ES-I3 (cell line): ENCODE results near the gene ITGB7.

Experiments used
- H3K36me3 ChIP-seq: 2 replicates; pipeline ENCODE4 v1.6.1; 2013; ENCODE audit warnings: mild to moderate bottlenecking, low read length, control low read depth, moderate library complexity; ENCODE audit not compliant: insufficient read depth
- H3K4me1 ChIP-seq: 2 replicates; pipeline ENCODE4 v1.6.1; 2013; ENCODE audit warnings: mild to moderate bottlenecking, control low read depth, low read length; ENCODE audit not compliant: insufficient read depth
- H3K9ac ChIP-seq: 2 replicates; pipeline ENCODE4 v1.6.1; 2013; ENCODE audit warnings: low read depth, mild to moderate bottlenecking, low read length, moderate library complexity
- H3K9me3 ChIP-seq: 2 replicates; pipeline ENCODE4 v1.6.1; 2013; ENCODE audit warnings: mild to moderate bottlenecking, low read length, moderate library complexity; ENCODE audit not compliant: control insufficient read depth, insufficient read depth

The ITGB7 gene, protein sequence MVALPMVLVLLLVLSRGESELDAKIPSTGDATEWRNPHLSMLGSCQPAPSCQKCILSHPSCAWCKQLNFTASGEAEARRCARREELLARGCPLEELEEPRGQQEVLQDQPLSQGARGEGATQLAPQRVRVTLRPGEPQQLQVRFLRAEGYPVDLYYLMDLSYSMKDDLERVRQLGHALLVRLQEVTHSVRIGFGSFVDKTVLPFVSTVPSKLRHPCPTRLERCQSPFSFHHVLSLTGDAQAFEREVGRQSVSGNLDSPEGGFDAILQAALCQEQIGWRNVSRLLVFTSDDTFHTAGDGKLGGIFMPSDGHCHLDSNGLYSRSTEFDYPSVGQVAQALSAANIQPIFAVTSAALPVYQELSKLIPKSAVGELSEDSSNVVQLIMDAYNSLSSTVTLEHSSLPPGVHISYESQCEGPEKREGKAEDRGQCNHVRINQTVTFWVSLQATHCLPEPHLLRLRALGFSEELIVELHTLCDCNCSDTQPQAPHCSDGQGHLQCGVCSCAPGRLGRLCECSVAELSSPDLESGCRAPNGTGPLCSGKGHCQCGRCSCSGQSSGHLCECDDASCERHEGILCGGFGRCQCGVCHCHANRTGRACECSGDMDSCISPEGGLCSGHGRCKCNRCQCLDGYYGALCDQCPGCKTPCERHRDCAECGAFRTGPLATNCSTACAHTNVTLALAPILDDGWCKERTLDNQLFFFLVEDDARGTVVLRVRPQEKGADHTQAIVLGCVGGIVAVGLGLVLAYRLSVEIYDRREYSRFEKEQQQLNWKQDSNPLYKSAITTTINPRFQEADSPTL

DNA sequence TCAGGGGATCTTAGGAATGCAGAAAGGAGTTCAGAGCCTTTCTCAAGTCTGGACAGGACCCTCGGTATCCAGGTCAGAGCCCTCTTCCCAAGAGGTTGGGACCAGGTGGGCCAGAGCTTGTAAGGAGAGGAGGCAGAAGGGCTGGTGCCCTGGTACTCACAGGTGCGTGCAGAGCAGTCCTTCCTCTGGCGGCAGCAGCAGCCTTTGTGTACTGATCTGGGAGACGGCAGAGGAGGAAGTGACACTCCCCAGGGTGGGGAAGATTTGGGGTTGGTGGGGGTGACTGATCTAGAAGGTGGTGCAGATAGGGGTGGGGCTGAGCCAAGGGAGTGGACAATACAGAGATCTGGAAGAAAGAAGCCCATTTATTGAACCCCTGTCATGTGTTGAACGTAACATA is at the start of gene ITGB7:
Gene ITGB7 (minus strand): TSS at position 210 of the 400 bp plus-strand sequence. CDS start 6,808 bp downstream, outside the sequence.
- Histone ChIP-seq H3K9ac (no peak within 1 kb of the TSS), H3K9me3 (no peaks in the 10 kb centered on the region), H3K36me3 (no peaks in the 10 kb centered on the region), H3K4me1 (no peaks in the 10 kb centered on the region)

DNA sequence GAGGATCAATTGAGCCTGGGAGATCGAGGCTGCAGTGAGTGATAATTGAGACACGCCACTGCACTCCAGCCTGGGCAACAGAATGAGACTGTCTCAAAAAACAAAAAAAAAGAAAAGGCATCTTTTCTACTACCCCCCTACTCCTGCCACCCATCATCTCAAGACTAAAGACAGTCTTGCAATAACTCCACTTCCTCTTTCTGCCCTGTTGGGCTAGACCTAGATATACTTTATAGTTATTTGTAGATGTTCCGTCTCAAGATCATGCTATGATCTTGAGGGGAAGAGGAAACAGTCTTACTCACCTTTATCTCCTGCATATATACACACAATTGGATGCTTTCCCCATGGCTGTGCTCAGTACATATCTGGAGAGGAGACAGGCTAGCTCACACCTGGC is 48.9 kb upstream of the ITGB7 start:
- Histone ChIP-seq H3K9me3 (no peaks in the 10 kb centered on the region), H3K36me3 (no peaks in the 10 kb centered on the region), H3K4me1 (peaks cover 9% of the 10 kb centered on the region; the same call in 1 of the 2 replicates), H3K9ac (no peak overlapping the region)

DNA sequence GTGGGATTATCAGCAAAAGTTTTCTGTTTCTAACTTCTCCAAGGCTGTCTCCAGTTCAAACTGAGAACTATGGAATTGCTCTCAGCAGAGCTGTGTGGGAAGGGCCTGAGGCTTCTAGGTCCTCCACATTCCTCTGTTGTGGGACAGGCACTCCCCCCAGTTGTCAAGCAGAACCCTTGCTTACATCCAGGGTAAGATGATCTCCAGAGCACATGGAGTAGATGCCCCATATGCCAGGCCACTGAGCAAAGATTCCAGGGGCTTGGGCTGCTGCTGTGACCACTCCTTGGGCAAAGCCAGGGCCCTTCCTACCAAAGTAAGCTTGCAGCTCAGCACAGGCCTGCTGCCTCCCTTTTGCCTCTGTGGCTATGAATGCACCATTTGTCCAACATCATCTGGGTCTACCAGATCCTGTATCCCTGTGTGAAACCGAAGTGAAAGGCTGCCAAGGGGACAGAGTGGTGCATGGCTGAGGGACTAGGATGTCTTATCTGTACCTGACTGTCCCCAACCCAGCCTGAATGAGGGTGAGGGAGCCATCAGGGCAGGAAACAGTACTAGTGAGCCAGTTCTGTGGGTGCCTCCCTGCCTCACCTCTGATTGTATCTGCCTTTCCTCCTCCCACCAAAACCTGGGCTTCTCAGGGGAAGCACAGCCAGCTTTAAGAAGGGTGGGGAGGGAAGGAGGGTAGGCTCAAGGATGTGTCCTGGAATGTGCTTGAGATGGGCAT is 47.9 kb upstream of the ITGB7 start:
- Histone ChIP-seq H3K4me1 (peaks cover 10% of the 10 kb centered on the region; the same call in 1 of the 2 replicates), H3K9me3 (no peaks in the 10 kb centered on the region), H3K9ac (no peak overlapping the region), H3K36me3 (no peaks in the 10 kb centered on the region)

DNA sequence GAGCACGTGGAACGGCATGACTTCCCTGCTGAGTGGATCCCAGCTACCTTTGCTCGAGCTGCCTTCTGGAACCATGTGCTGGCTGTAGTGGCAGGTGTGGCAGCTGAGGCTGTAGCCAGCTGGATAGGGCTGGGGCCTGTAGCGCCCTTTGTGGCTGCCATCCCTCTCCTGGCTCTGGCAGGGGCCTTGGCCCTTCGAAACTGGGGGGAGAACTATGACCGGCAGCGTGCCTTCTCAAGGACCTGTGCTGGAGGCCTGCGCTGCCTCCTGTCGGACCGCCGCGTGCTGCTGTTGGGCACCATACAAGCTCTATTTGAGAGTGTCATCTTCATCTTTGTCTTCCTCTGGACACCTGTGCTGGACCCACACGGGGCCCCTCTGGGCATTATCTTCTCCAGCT is 46.2 kb upstream of the ITGB7 start:
- Histone ChIP-seq H3K4me1 (peaks cover 10% of the 10 kb centered on the region; the same call in 1 of the 2 replicates), H3K9me3 (no peaks in the 10 kb centered on the region), H3K9ac (no peak overlapping the region), H3K36me3 (no peaks in the 10 kb centered on the region)

DNA sequence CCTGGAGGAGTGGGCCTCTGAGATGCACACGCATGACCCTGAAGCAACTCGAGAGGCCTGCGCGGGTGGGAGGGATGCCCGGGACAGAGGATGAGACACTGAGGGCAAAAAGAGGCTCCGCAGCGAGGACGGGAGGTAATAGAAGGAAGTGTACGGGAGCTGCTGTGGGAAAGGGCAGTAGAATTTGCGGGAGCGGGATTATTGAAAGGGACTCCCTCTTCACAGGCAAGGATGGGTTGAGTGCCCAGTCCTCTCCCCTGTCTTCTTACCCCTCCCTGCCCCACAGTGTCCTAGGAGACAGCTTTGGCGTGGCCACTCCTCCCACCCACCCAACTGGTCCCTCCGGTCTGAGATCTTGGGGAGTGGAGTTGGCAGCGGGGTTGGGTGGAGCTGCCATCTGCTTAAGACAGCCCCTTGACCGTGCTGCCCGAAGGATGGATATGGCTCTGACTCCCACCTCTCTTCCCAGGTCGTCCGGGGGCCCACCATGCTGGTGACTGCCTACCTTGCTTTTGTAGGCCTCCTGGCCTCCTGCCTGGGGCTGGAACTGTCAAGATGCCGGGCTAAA is 45.4 kb upstream of the ITGB7 start:
- Histone ChIP-seq H3K36me3 (no peaks in the 10 kb centered on the region), H3K9ac (peak overlapping the region; percentile 72), H3K4me1 (peaks cover 10% of the 10 kb centered on the region; the same call in 1 of the 2 replicates), H3K9me3 (no peaks in the 10 kb centered on the region)

DNA sequence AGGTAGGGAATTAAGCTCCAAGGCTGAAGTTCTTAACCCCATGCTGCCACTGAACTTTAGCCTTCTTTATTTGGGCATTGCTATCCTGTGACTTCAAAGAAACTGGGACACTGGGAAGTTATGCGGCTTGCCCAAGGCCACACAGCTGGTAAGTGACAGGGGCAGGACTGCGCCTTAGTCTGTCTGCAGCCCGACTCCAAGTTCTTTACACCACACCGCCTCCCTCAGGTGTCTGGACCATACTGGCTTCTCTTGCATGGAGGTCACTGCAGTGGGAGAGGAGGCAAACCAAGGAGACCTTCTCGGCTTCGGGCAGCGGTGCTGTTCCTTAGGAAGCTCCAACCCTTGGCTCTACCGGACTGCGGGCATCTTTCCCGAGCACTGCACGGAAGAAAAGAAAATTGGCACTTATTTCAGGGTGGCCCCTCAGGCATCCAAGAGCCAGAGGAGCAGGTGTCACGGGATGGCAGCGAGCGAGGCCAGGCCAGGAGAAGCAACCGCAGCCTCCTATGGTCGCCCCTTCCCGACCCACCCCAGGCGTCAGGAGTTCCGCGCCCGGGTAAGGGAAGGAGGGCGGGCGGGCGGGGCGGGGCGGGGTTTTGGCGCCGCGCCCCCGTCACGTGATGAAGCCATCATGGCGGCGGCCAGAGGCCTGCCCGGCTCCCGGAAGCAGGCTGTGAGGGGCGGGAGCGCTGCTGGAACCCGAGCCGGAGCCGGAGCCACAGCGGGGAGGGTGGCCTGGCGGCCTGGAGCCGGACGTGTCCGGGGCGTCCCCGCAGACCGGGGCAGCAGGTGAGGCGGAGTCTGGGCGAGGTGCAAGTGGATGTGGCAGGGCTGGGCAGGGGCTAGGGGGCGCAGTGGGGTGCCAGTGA is 44.7 kb upstream of the ITGB7 start:
- H3K9ac ChIP-seq, result peak overlapping the region; percentile 72
- H3K4me1 ChIP-seq, result peaks cover 10% of the 10 kb centered on the region; the same call in 1 of the 2 replicates
- H3K9me3 ChIP-seq, result no peaks in the 10 kb centered on the region
- no peaks in the 10 kb centered on the region for H3K36me3 ChIP-seq

DNA sequence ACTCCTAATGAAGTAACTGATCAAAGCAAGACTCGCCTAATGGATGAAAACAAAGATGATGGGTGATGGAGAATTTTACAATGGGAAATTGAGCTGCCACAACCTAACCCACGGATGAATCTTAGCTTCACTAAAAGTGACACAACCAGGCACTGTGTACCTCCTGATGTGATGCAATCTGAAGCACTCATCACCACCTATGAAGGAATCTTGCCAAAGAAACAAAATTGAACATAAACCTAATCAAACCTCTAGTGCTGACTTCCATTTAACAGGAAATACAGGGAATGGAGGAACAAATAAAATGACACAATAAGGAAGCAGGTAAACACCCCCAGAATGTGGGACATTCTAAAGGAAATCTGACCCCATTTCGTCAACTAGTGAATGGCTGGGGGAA is 38.2 kb upstream of the ITGB7 start:
- H3K9ac ChIP-seq, result no peak overlapping the region
- no peaks in the 10 kb centered on the region for H3K36me3 ChIP-seq
- H3K9me3 ChIP-seq, result no peaks in the 10 kb centered on the region
- peaks cover 13% of the 10 kb centered on the region; the same call in 1 of the 2 replicates for H3K4me1 ChIP-seq

DNA sequence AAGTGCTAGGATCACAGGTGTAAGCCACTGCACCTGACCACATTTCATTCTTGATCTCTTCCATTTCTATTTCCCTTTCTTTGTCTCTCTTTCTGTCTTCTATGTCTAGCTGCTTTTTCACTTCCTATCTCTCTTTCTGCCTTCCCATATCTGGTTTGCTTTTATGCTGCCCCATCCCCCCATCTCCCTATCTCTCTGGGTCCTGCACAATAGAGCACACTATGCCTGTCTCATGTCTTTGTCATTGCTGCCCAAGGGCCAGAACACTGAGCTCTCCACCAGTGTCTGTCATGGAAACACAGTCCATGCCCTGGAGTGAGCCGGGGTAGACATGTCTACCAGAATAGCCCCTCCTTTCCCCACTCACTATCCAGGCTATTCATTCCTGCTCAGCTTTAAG is 37.3 kb upstream of the ITGB7 start:
- H3K9ac ChIP-seq, result no peak overlapping the region
- no peaks in the 10 kb centered on the region for H3K9me3 ChIP-seq
- no peaks in the 10 kb centered on the region for H3K36me3 ChIP-seq
- H3K4me1 ChIP-seq, result peaks cover 13% of the 10 kb centered on the region; the same call in 1 of the 2 replicates

DNA sequence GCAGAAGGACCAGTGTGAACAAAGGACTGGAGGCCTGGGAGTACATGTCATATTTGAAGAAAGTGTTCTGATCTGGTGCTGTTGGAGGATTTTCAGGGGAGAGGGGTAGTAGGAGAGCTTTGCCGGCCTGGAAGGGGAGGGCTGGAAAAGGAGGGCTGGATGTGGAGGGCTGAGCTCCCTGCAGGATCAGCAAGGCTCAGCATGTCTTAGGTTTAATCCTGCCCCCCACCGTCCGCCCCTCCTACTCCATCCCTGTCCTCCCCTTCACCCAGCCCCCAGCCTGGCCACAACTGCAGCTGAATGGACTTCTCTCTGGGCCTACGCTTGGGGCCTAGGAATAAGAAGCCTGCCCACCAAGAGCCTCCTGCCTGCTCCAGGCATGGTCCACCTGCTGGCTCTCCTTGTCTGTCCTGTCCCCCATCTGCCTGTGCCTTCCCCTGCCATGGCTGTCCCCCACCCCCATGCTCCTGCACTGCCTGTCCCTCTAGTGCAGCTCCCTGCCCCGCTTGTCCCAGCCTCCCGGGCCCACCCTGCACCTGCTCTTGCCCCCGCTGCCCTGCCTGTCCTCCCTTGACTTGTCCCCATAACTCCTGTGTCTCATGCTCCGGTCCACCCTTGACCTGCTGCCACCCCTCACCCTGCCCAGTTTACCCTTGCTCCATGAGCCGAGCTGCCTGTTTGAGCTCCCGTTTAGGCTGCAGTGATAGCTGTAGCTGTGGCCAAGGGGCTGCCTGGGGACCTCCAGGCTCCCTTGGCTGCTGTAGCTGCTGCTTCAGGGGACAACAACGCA is 34.8 kb upstream of the ITGB7 start:
- Histone ChIP-seq H3K9ac (no peak overlapping the region), H3K36me3 (no peaks in the 10 kb centered on the region), H3K9me3 (no peaks in the 10 kb centered on the region), H3K4me1 (peaks cover 13% of the 10 kb centered on the region; the same call in 1 of the 2 replicates)

DNA sequence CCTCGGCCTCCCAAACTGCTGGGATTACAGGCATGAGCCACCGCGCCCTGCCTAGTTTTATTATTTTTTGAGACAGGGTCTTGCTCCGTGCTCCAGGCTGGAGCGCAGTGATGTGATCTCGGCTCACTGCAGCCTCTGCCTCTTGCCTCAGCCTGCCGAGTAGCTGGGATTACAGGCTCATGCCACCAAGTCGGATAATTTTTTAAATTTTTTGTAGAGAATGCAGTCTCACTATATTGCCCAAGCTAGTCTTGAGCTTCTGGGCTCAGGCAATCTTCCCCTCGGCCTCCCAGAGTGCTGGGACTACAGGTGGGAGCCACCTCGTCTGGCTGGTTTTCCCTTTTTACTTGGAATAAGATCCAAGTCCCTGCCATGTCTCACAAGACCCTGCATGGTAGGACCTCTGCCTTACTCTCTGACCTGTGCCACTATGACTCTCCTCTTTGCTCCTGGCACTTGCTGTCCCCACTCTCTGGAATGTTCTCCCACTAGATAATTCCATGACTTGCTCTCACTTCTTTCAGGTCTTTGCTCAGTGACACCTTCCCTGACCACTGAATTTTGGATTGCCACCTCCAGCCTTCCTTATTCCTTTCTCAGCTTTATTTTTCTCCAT is 32.7 kb upstream of the ITGB7 start:
- Histone ChIP-seq H3K9ac (no peak overlapping the region), H3K36me3 (no peaks in the 10 kb centered on the region), H3K4me1 (peaks cover 26% of the 10 kb centered on the region), H3K9me3 (no peaks in the 10 kb centered on the region)

DNA sequence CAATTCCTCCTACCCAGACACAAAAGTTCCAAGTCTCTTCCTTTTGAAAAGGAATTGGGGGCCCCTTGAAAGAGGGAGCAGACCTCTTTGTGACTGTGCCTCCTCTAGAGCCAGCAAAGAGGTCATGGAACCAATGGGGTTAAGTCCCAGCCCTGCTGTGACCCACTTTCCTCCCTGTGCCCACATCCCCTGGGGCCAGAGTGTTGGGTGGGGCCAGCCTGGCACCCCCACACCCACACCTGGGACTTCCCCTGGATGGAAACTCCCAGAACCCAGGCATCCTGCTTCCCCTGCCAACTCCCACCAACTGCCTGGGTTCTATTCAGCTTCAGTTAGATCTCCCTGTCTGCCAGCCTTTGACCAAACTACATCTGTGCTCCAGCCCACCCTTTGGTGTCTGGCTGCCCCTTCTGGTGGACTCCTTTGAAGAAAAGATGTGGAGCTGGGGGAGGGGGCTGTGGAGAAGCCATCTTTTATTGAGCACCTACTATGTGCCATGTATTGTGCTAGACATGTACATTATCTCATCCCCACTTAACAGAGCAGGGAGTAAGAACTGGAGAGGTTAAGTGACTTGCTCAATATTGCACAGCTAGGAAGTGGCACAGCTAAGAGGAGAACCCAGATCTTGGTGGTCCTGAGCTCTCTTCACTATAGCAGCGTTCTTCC is 29.5 kb upstream of the ITGB7 start:
- peaks cover 31% of the 10 kb centered on the region for H3K4me1 ChIP-seq

More for the DNA sequence above, 29.5 kb upstream of the ITGB7 start:
- H3K9ac ChIP-seq, result no peak overlapping the region
- no peaks in the 10 kb centered on the region for H3K9me3 ChIP-seq
- no peaks in the 10 kb centered on the region for H3K36me3 ChIP-seq
